GM21360 (cell line): ENCODE measurements around the gene DAB1.

Source experiments
- ATAC-seq: cut with Tn5 transposase; IDR thresholded peaks from one replicate; pipeline ENCODE4 v1.9.1; 2021; ENCODE audit warnings: mild to moderate bottlenecking, moderate library complexity; ENCODE audit not compliant: unreplicated experiment

Gene DAB1

DNA sequence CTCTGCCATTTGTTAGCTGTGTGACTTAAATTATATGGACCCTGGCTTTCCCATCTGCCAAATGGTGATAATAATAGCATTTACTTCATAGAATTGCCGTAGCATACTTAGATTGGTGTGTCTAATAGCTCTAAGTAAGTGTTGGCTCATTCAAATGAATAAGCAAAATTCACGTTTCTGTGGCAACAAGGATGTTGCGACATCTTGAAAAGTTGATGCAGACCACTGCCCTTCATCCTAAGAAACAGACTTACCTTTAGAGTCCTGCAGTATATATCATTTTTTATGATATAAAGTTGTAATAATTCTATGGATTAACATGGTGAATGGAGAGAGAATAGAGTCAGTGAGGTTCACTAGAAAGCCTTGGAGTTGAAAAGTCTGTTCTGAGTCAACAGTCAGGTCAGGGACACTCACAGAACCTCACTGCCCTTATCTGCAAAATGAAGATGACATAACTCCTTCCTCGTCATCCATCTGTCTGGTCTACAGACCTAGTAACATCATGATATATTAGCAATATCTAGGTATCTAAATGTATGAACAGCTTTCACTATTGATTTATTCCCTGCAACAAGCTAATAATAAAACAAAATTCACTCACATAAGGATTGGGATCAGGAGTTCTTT, 290.8 kb downstream of the DAB1 start:
- ATAC-seq = no peak

DNA sequence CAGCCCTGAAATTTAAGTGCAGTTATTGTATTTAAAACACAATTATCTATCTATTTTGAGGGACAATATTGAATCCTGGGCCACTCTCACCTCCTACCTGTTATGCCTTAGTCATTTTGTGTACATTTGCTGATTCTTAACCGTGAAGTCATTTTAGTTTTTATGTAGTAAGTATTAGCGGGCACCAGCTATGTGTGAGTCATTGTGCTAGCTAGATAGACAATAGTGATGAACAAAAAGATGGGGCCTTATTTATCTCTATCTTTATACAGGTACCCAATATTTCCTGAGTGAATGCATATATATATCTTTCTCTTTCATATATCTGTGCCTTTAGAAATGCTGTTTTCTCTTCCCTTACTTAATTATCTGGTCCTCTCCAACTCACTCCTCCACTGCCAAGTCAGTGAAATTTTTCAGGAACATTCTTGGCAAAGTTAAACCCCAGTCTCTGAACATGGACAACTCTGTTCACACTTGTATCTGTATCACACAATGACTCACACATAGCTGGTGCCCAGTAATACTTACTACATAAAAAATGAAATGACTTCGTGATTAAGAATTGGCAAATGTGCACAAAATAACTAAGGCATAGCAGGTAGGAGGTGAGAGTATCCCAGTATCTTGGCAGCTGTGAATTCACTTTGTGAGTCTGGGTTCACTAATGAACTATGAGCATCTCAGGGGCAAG, 292.0 kb downstream of the DAB1 start:
- no peak for ATAC-seq

DNA sequence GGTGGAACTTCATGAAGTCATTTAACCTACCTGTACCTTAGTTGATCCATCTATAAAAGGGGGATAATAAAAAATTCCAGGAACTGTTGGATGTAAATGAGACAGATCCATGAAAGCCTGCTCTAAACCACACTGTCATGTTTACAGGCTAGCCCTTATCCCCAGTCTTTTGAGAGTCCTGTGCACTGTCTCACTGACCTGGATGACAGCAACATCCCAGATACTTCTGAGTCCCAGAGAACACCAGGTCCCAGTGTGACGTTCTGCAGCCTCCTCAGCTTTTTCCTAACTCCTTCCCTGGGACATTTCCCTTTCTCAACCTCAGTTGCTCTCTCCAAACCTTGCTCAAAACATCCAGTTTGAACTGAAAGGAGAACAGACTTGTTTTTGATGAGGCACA, 292.6 kb downstream of the DAB1 start:
- no peak for ATAC-seq

DNA sequence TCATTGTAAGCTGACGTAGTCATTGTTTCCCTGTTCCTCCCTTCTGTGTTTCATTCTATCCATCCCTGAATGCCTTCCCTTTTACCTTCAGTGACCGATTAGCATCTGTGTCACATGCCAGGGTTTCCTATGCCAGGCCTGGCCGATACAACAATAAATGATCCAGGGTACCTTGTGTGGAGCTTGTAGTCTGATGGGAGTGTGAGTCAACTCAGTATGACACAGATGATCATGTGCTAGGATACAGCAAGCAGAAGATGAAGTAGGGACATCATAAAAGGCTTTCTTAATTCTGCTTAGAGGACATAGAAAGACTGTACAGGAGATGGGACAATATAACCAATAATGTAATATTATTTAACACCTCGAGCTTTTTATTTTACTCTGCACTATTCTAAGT, 294.0 kb downstream of the DAB1 start:
- no peak for ATAC-seq

DNA sequence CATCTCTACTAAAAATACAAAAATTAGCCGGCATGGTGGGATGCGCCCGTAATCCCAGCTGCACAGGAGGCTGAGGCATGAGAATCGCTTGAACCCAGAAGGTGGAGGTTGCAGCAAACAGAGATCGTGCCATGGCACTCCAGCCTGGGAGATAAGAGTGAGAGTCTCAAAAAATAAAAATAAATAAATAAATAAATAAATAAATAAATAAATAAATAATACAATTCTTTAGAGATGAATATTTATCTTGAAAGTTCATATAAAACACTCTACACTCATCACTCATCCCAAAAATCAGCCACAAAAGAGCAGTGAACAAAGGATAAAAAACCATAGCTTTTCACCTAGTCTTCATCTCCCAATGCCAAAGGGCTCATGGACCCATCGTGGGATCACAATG, 295.9 kb downstream of the DAB1 start:
- no peak for ATAC-seq

DNA sequence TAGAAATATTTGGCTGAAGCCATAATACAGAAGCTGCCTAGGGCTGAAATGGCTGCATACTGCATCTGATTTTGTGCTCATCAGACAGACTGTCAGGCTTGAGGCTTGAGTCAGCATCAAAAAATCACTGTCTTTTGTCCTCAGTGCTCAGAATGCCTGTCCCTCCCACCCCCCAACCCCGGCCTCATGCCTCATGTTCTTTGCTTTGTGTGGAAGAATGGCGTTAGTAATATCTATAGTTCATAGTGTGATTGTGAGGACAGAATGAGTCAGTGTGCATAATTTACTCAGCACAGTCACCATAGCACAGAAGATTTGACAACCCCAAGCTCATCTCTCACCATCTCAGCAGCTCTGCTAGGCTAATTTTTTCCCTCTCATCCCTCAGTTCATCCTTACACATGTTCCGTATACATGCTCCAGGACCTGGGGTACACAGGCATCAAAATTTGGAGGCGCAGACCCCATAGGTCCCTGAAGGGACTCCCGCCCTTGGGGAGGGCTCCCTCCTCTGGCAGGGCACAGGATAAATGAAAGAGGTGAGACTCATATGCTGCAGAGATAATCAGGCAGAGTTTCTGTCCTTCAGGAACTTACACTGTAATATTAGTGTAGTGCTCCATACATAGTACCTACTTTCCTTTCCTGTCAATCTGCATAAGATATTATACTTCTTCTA, 299.0 kb downstream of the DAB1 start:
- no peak for ATAC-seq

DNA sequence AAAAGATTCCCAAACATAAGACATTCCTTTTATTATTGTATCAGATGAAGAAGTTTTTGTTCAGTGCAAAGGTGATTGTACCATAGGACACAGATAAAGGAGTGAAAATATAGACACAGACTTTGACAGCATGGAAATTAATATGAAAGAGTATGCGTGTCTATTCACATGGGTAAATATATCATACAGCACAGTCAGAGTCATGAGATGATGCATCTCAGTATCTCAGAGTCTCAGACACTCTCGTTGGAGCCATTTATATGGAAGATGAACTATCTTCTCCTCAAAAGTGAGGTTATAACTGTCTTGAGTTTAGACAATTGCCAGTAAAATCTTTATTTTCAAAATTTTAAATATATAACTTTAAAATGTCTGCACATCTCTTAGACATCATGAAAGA, 299.7 kb downstream of the DAB1 start:
- ATAC-seq = no peak

DNA sequence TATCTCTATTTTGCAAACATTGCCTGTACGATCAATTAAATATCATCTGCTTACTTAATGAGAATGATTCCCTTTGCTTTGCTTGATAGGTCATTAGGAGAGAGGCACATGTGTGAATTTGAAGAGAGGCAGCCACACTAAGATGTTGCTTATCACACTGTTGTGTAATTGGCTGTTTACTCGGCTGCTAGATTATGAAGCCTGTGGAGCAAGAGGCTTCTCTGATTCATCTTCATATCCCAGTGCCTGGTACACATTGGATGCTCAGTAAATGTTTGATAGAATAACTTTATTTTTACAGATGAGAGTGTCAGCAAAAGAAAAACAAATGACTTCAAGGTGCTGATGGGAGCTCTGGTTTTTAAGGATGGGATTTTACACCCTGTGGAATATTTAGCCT, 301.8 kb downstream of the DAB1 start:
- ATAC-seq = no peak

DNA sequence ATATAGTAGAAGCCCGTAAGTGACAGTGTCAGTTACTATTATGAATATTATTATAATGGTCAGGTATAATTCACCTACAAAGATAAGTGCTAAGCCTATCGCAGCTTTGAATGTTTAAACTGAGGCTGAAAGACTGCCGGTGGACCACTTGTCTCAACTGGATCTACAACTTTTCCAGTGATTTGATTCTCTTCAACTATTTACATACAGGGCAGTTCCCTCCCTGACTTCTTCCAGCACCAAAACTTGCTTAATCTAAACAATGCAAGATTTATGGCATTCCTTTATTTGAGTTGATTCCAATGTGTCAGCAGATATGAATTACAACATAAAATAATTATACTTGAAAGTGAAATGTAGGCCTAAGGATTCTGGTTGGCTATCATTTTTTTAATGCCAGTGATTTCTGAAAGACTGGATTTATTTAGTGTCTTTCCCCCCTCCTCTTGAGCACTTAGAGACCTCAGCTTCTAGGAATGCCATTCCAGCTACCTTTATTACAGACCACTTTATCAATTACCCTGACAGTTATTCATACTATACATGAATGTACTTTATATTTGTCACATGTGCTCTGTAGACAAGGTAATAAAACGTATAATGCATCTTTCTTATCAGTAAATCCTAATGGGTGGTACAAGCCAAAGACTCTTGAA, 304.8 kb downstream of the DAB1 start:
- no peak for ATAC-seq

DNA sequence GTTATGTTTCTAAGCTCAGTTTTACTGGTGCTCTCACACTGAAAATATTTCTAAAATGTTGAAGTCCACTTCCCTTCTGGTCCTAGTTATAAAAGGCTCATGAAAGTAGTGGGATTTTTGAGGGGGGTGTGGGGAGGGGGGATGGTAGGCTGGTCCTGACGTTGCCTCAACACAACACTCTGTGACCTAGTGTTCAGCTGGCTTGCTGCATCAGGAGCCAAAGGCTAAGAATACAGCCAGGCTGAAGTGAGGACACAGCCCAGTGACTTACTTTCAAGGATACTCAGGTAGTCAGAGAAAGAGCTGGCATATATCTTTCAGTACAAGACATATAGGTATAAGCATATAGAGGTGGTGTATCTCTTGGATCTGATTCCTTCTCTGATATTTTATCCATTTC, 306.1 kb downstream of the DAB1 start:
- ATAC-seq = no peak

DNA sequence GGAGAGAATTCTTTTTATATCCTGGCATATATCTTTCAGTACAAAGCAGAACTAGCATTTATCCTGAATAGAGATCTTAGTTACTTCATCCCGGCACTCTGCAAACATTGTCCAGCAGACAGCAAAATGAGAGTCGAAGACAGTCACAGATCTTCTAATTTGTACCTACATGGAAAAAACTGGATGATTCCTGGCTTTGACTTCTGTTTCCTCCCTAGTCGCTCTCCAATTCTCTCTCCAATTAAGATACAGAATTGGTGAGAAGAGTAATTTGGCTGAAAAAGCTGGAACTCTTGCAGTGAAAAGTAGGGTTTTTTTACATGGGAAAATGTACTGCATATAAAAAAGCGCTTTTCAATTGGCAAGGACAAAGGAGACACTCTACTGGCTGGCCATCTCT, 307.0 kb downstream of the DAB1 start:
- ATAC-seq = no peak

DNA sequence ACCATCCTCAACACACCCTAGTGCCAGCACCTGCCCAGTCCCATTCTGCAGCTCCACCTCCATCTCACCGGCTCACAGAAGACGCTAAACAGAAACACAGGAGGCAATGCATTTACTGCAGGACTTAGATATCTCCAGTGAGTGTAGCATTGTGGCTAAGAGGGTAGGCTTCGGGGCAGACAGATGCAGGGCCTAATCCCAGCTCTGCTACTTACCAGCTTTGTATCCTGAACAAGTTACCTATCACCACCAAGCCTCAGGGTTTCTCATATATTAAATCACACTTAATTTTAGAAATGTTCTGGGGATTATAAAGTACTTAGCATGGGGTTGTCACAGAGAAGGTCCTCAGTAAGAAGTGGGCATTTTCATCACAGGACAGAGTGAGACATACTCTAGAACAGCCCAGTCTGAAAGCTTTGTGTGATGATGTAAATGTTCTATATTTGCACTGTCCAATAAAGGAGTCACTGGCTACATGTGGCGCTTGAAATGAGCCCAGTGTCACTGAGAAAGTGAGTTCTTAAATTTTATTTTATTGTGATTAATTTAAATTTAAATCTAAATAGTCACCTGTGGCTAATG, 308.7 kb downstream of the DAB1 start:
- no peak for ATAC-seq

DNA sequence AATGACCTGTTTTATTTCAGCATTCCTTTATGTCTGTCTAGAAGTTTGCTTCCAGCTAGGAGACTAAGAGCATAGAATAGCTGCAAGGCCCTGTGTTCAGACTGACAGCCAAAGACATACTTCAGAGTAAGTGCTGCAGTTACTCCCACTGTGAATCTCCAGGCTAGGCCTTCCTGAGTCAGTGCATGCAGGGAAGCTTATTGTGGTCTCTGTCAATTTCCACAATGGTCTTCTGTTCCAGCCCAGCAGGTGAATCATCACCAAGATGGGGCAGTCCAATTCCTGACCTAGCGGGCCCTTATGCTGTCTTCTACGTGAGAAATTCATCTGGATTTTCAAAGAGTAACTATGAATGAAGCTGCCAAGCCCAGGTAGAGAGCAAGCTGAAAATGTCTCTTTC, 311.7 kb downstream of the DAB1 start:
- no peak for ATAC-seq

DNA sequence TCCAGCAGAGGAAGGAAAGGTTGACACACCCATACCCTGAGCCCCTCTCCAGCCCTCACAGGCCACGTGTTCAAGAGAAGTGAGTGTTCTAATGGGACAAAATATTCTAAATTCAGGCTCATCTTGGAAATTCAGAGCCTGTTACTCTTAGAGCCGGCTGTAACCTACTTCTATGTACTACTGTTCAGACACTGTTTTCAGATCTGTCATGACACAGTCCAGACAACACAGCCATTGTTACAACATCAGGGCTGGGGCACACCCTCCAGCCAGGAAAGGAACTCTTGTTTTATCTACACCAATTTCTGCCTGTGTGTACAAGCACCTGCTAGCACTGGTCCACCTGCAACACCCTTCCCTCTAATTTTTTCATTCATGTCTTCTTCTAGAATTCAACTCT, 312.7 kb downstream of the DAB1 start:
- no peak for ATAC-seq

DNA sequence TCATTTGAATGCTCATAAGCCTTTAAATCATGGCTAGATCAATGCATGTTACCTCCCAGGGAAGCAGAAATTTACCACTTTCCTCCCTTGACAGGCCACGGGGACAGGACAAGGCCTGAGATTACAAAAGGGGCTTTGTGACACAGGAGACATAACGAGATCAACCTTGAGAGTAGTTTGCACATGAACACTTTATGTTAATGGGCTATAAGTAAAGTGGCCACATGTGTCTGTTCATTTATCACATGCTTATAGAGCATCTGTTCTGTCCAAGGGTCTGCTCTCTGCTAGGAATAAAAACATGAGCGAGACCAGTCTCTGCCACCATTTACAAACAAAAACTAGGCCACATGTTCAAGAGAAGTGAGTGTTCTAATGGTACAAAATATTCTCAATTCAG, 314.0 kb downstream of the DAB1 start:
- ATAC-seq = no peak

DNA sequence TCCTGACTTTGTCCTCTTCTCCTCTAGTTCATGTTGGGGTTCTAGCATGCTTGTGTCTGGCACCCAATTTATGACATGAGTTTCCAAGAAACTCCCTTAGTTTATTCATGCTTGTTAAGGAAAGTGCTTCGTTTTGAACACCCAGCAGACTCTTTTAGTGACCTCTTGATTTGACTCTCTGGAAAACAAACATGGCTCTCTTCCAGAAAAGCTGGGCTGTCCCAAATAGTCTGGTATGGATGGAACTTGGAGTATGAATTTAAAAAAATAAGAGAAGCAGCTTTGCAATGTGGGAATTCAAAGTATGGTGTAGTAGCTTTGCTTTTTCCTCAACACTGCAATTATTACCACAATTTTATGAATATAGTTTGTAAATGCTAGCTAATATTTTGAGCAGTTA, 314.6 kb downstream of the DAB1 start:
- ATAC-seq = no peak

DNA sequence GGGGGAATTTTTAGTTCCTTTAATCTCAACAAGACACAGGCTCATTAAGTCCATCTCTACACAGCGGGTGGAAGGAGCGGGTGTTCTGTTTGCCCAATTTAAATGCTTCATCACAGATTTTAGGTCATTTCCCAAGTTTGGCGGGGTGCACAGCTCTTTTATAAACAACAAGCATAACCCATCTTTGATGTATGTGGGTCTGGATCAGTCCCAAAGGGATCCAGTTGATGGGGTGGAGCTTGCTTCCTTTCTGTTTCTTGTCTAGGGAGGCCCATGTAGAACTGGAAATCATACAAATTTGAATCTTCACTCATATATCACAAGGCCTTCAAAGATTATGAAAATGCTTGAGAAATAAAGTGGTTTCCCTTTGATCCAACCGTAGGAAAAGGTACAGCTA, 317.6 kb downstream of the DAB1 start:
- ATAC-seq = no peak

DNA sequence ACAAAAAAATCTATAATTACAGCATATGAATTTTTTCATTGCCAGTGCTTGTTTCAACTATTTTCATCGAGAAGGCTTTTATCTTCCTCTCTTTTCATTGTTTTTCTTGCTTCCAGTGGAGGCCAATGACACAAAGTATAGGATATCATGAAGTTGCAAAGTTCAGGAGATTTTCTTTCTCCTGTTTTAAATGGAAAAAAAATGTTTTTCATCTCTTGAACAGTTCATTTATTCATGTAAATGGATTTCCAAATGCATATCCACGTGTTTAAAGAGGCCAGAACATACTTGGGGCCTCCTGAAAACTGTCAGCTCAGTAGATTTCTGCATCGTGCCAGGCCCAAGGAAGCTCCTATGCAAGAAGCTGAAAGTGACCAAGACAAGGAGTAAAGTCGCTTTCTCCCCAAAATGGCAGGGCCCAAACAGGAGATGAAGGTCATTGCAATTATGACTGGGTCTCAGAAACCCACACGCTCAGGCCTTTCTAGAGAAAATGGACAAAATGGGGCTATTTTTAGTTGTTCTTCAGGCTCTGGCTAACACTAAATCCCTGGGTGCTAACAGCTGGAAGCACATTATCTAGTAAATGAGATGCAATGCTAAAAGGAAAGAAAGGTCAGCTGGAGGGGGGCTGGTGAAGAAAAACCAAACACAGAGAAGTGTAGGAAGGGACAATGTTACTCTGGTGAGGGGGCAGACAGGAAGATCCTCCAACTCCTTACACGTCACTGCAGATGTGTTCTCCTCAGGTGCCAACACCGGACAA, 321.1 kb downstream of the DAB1 start:
- no peak for ATAC-seq

DNA sequence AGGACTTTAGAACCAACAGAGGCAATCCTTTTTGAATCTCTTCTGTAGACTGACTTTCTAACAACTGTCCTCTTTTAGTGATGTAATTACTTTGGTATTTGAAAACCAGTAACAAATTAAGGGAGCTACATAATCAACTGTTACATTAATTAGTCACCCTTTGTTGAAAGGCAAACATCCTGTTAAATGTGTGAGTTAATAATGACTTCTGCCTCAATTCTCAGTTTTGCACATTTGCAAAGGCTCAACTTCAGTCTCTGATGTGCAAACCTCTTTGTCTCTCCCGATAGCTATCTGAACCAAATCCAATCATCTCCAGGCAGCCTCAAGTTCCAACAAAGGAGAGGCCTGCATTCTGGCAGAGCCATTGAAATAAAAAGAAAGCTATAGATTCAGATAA, 322.7 kb downstream of the DAB1 start:
- no peak for ATAC-seq

DNA sequence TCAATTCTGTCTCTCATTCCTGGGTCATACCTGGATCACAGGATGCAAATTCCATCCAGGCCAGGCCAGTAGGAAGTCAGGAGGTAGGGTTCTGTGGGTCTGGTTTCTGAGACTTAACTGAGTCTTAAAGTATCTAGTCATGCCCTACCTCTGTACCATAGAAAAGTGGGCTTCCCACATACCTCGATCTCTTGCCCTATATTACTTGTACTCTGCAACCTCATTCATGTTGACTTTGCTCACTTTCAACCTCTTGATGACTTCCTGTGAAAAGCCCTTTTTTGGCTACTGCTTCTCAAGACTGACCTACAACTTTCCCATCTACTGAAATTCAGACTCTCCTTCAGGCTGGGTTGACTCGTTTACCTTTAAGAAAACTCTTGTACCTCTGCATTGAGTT, 329.1 kb downstream of the DAB1 start:
- no peak for ATAC-seq

DNA sequence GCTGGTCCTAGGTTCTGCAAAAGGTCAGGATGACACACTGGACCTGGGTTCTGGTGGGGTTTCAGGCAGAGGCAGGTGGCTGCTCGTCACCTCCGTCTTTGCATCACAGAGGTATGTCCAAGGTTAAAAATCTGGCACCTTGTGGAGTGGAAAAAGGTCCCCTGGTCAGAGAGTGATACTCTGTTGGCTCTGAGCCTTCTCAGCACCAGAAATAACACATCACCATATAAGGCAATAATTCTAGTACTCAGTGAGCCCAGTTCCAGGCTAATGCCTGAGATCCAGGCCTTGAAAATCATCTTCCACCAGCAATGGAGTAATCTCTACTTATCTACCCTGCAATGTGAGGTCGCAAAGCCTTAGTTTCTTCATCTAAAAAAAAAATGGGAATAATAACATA, 330.7 kb downstream of the DAB1 start:
- ATAC-seq = no peak
